Thoracic aorta (tissue), 2 donors: ENCODE measurements around the gene TNFRSF1A. TPM values are rescaled to one million over a fixed set of nuclear protein-coding genes. Genes with fewer than 3 reads are reported as not detected.
"Not testable (repeated sequence)": the region's sequence is repeated elsewhere in the genome, so short reads cannot be mapped to it uniquely, and the experiment has no call there.

Source experiments
- ATAC-seq: fragments of 150-250 bp; one replicate; pipeline ENCODE4 v1.8.0; 2017; ENCODE audit warnings: low read depth; ENCODE audit not compliant: insufficient number of reproducible peaks, low FRiP score
- DNase-seq: peaks from one replicate; pipeline ENCODE4 v3.0.0-alpha.2; 2020; ENCODE audit warnings: low spot score
- H3K27ac ChIP-seq, 2 donors: fragments of 200-600 bp; sonication (generic); 1 replicate in 1 of 2; 2 replicates in 1 of 2; pipeline ENCODE4 v1.5.1; 2016; ENCODE audit warnings: mild to moderate bottlenecking in 2 of 2, moderate library complexity in 2 of 2
- H3K27me3 ChIP-seq: fragments of 200-600 bp; sonication (generic); replicated peaks from 2 replicates; pipeline ENCODE4 v1.6.0; 2016; ENCODE audit warnings: mild to moderate bottlenecking; ENCODE audit not compliant: insufficient read depth
- H3K36me3 ChIP-seq: fragments of 200-600 bp; sonication (generic); one replicate; pipeline ENCODE4 v1.5.1; 2016
- H3K4me1 ChIP-seq, 2 donors: fragments of 200-600 bp; sonication (generic); 1 replicate in 1 of 2; 2 replicates in 1 of 2; pipeline versions ENCODE4 v1.5.1 to v1.6.0; 2016; ENCODE audit warnings: low read depth in 2 of 2, mild to moderate bottlenecking in 1 of 2; ENCODE audit not compliant: control insufficient read depth in 1 of 2
- H3K4me3 ChIP-seq: fragments of 200-600 bp; sonication (generic); 2 replicates; pipeline ENCODE4 v1.5.1; 2016; ENCODE audit warnings: mild to moderate bottlenecking
- H3K9me3 ChIP-seq: fragments of 200-600 bp; sonication (generic); 2 replicates; pipeline ENCODE4 v1.5.1; 2016
- total RNA-seq, 2 donors: library from RNA; depleted of rRNA; stranded (reverse); fragments of >200 nt; gene quantifications; one replicate each; pipeline versions ENCODE4 v1.1.0 to v1.2.3, GENCODE V29; 2016
- TF ChIP-seq, protein P1 (sequence below): fragments of 200-600 bp; sonication (generic); IDR thresholded peaks from one replicate; pipeline ENCODE4 v1.5.1; 2019; ENCODE audit warnings: antibody characterized with exemption

Gene TNFRSF1A
- total RNA-seq, 2 donors from 2014 or later, result 311 to 384 TPM

DNA sequence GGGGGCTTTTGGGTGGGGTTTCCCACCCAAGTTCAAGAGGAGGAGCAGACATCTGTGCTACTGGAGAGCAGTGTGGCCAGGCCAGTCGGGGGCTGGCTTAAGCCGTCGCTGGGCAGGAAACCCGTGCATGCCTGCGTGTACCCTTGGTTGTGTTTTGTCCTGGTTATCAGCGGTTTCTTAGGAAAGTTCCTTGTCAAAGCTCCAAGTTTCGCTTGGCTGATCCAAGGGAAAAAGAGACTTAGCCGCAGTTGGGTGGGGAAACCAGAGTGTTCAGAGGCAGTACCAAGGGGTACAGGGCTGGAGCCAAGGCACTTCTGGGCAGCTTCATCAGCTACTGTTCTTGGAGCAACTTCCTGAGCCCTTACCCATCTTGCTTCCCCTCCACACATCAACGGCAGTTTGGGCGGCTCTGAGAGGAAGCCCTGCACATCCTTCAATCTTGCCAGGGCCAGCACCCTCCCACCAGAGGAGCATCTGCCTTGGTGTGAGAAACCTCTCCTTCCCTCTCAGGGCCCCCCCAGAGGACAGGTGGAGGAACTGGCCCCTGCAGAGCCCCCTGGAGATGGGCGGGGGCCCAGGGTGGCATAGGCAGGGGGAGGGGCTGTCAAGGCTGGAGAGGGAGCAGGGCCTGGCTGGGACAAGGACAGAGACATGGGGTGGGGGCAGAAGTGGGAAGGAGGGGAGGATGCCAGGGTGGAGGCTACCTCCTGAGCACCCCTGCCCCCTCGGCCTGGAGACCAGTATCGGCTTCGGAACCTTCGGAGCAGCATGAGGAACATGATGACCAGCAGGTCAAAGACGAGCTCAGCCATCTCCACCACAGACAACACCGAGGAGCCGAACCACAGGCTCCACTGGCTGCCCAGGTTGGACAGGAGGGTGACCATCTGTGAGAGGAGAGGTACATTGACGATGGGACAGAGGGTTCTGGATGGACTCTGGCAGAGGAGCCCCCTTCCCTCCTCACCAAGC lies 5.8 kb upstream of the TNFRSF1A start:
- ATAC-seq (peak; percentile 48), DNase-seq (peak; percentile 63)
- H3K27me3 ChIP-seq, result no peaks in the 10 kb centered on the region
- TF ChIP-seq, protein P1, sequence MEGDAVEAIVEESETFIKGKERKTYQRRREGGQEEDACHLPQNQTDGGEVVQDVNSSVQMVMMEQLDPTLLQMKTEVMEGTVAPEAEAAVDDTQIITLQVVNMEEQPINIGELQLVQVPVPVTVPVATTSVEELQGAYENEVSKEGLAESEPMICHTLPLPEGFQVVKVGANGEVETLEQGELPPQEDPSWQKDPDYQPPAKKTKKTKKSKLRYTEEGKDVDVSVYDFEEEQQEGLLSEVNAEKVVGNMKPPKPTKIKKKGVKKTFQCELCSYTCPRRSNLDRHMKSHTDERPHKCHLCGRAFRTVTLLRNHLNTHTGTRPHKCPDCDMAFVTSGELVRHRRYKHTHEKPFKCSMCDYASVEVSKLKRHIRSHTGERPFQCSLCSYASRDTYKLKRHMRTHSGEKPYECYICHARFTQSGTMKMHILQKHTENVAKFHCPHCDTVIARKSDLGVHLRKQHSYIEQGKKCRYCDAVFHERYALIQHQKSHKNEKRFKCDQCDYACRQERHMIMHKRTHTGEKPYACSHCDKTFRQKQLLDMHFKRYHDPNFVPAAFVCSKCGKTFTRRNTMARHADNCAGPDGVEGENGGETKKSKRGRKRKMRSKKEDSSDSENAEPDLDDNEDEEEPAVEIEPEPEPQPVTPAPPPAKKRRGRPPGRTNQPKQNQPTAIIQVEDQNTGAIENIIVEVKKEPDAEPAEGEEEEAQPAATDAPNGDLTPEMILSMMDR, result no peak
- H3K36me3 ChIP-seq, result no peaks in the 10 kb centered on the region
- peak overlapping the region; percentile 47 for H3K4me3 ChIP-seq
- no peaks in the 10 kb centered on the region for H3K9me3 ChIP-seq
- peak overlapping the region; percentile 98 to 99 for H3K27ac ChIP-seq
- peaks cover 21 to 59% of the 10 kb centered on the region in 2 donors for H3K4me1 ChIP-seq

DNA sequence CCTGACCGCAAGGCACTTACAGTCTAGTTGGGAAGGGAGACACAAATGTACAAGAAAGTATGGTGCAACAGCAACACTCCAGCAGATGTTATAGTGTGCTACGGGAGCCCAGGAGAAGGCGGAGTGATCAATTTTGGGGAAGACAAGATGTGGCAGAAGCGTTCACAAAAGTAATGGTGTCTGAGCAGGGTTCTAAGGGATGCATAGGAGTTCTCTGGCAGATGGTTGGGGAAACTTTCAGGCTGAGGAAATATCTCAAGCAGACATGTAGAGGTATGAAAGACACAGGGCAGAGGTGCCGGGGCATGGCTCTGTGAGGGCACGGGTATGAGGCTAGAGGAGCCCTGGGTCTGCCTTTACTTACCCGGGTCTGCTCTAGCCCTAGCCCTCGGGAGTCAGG lies 5.1 kb upstream of the TNFRSF1A start:
- Histone ChIP-seq H3K4me1 (peaks cover 26 to 64% of the 10 kb centered on the region in 2 donors), H3K36me3 (no peaks in the 10 kb centered on the region), H3K4me3 (peak overlapping the region; percentile 47), H3K27me3 (no peaks in the 10 kb centered on the region), H3K27ac (peak overlapping the region; percentile 98 to 99), H3K9me3 (no peaks in the 10 kb centered on the region)
- DNase-seq (no peak), ATAC-seq (no peak)
- TF ChIP-seq, protein P1, result no peak

DNA sequence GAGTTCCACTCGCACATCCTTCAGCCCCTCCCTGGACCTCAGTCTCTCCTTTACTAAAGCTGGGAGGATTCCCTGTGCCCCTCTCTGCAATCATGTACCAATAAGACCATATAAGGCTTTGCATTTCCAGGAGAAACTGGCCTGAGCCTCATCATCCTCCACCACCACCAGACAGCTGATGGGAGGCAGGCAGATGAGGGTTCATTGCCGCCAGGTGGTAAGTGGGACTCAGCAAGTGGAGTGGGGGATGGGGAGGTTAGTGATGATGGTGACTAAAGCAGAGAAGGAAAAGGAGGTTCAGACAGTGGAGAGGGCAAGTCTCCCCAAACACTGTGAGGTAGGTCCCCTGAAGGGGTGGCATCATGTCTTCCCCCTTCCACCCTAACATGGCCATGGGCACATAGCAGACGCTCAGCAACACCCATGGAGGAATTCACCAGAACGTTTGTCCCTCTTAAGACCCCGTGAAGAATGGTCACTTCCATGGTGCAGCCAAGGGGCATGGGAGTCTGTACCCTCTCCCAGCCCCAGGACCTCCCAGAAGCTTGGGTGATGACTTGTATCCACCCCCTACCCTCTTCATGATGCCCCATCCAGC lies 4.5 kb upstream of the TNFRSF1A start:
- Histone ChIP-seq H3K27ac (peak overlapping the region; percentile 98 to 99), H3K4me3 (no peak overlapping the region), H3K27me3 (no peaks in the 10 kb centered on the region), H3K4me1 (peaks cover 26 to 64% of the 10 kb centered on the region in 2 donors), H3K9me3 (no peaks in the 10 kb centered on the region), H3K36me3 (no peaks in the 10 kb centered on the region)
- TF ChIP-seq, protein P1, result no peak
- DNase-seq (no peak), ATAC-seq (no peak)

DNA sequence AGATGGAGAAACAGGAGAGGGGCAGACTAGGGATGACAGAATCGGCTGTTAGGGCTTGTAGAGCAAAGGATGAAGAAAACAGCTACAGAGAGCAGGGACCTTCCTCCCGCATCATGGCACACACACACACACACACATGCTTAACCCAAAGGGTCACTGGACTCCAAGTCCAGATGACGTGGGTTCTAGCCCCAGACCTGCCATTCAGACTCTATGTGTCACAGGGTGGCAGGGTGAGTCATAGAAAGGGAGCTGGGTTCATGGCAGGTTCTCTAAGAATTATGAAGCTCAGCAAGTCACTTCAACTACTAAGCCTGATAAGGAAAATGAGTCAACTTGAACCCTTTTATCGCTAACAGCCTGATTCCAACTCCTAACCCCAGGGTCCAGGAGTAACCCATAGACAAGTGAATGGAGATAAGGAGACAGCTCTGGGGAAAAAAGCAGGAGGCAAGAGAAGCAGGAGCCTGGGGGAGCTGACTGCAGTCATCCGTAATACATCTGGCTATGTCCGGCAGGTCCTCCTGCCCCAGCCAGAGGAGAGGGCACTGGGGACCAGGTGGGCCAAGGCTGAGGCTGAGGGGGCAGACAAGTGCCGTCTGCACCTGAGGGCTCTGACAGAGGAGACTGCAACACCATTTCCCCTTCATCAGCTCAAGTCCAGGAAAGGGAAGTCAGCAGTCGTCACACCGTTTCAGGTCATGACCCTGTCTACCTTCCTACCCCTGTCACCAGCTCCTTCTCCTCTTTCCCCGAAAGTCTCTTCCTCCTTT lies 3.6 kb upstream of the TNFRSF1A start:
- ATAC-seq (peak; percentile 77), DNase-seq (peak; percentile 93)
- H3K4me3 ChIP-seq, result peak overlapping the region; percentile 30
- H3K4me1 ChIP-seq, result peaks cover 26 to 64% of the 10 kb centered on the region in 2 donors
- no peaks in the 10 kb centered on the region for H3K36me3 ChIP-seq
- TF ChIP-seq, protein P1, result no peak
- H3K27ac ChIP-seq, result peak overlapping the region; percentile 98 to 99
- no peaks in the 10 kb centered on the region for H3K27me3 ChIP-seq
- no peaks in the 10 kb centered on the region for H3K9me3 ChIP-seq

DNA sequence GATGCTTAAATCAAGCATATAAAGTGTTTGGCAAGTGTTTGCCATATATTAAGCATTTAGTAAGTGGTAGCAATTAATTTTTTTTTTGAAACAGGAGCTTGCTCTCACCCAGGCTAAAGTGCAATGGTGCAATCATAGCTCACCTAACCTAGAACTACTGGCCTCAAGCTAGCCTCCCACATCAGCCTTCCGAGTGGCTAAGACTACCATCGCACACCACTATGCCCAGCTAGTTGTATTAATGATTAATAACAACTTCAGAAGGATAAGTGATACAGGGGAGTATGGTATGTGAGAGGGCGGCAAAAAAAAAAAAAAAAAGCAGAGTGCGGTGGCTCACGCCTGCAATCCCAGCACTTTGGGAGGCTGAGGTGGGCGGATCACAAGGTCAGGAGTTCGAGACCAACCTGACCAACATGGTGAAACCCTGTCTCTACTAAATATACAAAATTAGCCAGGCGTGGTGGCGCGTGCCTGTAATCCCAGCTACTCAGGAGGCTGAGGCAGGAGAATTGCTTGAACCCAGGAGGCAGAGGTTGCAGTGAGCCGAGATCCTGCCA lies 2.3 kb upstream of the TNFRSF1A start:
- H3K27me3 ChIP-seq, H3K36me3 ChIP-seq, DNase-seq, ATAC-seq, H3K4me3 ChIP-seq, H3K9me3 ChIP-seq: not testable (repeated sequence)
- H3K4me1 ChIP-seq, result peaks cover 26 to 66% of the 10 kb centered on the region in 2 donors
- peak overlapping the region; percentile 98 to 99 for H3K27ac ChIP-seq
